NCI-H2227 (cell line): ENCODE measurements around the gene ZNF24.

Source experiments
- DNase-seq: peaks from one replicate; lab custom pipeline; 2025; ENCODE audit not compliant: unreplicated experiment; lab: John Stamatoyannopoulos, UW

ZNF24 gene

GRCh38 chr18:35355140-35355618, 11.0 kb upstream of the ZNF24 start:
- peak; percentile 80 for DNase-seq

- no peak for DNase-seq
Observed at GRCh38 chr18:35352778-35353177, 8.6 kb upstream of the ZNF24 start.

GRCh38 chr18:35352283-35352682, 8.1 kb upstream of the ZNF24 start:
- no peak for DNase-seq

DNA sequence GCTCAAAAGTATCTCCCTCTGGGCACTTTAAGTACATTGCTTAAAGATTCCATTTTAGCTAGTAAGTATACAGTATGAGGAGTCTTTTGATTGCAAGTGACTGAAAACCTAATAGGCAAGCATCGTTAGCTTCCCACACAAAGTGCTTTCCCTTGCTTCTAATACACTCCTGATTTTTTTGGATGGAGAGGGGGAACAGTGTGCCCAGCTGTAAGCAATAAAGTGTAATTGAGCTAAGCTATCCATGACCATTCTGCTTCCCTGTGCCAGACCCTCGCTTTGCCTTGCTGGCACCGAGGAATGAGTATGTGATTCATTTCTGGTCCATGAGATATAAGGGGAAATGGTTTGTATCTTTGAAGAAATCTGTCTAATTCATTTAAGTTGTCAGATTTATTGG, 3.8 kb upstream of the ZNF24 start:
- DNase-seq = no peak

DNA sequence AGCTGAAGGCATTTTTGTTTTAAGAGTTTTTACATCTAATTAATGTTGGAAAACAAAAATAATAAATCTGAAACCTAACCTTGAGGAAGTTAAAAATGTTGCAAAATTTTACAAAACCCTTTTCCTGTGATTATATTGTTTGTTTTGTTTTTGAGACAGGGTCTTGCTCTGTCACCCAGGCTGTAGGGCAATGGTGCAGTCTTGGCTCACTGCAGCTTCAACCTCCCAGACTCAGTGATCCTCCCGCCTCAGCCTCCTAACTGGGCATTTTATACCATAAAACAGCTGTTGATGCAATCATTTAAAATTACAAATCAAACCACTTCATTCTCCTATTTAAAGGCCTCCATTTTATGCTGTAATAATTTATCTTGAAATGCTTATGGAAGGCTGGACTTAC, 1.7 kb upstream of the ZNF24 start:
- no peak for DNase-seq

- DNase-seq = peak; percentile 22
Observed at GRCh38 chr18:35345460-35345921, 1.3 kb upstream of the ZNF24 start.

- DNase-seq = peak; percentile 12
Observed at GRCh38 chr18:35344736-35345459, 678 bp upstream of the ZNF24 start.

- no peak for DNase-seq
Observed at GRCh38 chr18:35343488-35343935, 708 bp downstream of the ZNF24 start.

DNA sequence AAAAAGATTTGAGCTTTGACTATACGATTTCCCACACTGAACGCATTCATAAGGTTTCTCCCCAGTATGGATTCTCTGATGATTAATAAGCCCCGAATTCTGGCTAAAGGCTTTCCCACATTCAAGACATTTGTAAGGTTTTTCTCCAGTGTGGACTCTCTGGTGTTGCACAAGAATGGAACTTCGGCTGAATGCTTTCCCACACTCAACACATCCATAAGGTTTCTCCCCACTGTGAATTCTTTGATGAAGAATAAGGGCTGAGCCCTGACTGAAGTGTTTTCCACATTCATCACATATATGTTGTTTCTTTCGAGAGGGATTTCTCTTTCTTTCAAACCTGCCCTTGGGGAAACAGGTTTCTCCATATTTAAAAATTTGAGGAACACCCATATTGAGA, 6.9 kb downstream of the ZNF24 start:
- no peak for DNase-seq

GRCh38 chr18:35335866-35336265, 8.4 kb downstream of the ZNF24 start:
- no peak for DNase-seq

DNA sequence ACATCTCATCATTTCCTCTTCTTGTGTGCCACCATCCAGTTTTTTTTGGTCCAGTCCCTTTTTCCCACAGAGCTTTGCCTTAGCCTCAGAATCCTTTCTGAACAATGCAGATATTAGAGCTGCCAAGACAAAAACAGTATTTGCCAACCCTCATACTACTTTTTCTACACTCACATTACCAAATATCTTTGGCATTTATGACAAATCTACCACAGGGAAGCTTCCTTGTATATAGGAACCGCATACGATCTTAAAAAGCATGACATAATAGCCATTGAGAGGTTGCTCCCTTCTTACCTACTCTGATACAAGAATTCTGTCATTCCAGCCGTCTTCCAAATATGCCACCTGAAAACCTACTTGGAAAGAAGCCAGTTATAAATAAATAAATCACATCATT, 9.4 kb downstream of the ZNF24 start:
- DNase-seq = no peak

DNA sequence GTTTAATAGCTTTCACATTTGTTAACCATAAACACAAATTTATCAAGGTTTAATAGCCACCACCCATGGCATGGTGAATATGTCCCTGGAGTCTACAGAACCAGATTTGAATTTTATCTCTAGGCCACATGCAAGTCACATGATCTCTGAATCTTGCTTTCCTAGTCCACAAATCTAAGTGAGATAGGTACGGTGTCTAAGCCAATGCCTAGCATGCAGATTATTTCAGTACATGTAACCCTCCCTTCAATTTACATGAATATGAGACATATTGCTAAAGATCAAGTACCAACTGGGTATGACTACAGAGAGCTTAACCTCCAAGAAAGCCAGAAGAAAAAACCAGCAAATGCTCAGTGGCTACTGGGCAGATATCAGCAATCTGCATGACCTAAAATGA, 10.0 kb downstream of the ZNF24 start:
- no peak for DNase-seq

DNA sequence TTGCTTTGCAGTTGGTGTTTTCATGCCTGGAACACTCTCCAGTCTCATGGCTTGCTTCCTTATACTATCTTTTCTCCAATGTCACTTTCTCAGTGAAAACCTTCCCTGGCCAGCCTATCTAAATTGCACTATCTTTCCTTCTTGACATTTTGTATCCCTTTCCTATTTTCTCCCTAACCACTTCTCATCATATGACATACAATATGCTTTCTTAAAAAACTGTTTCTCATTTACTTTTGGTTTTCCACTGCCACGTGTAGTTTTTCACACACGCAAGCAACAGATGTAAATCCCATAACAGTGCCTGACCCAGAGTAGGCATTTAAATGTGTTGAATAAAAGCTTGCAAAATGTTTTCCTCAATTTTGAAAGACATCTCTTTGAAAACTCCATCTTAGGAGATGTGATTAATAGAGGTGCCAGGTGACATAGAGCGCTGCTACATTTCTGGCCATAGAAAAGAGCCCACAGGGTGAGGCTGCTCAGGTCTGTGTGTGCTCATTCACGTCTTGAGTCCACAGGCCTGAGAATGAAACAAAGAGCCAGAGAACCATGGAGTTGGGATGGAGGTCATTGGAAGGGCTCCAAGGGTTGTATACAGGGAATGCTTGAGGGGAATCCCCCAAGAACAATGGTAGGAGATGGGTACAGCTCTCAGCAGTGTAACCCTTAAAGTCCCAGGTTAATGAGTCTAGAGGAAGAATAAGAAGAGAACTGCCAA, 12.7 kb downstream of the ZNF24 start:
- DNase-seq = no peak

- DNase-seq = no peak
Observed at GRCh38 chr18:35328868-35329267, 15.4 kb downstream of the ZNF24 start.

DNA sequence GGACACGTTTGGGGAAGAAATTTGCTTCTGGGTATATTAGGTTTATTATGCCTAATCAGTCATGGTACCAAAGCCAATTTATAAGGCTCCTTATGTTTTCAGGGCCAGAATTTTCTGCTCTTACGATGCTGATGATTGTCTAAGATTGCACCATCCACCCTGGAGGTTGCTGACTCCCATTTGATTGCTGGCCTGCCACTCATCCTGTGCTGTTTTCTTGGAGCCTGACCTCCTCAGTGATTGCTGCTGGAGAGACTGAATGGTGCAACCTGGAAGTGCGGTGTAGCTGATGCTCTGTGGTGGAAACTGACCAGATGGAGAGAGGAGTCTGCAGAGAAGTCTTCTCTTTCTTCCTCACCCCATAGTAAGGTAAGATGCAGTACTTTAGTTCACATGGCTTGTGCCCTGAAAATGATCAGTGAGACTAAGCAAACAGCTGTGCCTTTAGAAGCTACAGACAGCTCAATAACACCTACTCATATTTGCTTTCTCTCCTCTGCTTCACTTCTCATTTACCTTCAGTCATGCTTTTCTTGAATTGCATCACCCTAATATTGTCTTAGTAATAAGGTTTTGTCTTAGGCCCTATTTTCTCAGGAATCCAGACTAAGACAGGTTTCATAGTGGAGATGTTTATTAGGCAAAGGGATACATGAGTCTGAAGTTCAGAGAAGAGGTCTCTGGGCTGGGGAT, 17.4 kb downstream of the ZNF24 start:
- DNase-seq = no peak

DNA sequence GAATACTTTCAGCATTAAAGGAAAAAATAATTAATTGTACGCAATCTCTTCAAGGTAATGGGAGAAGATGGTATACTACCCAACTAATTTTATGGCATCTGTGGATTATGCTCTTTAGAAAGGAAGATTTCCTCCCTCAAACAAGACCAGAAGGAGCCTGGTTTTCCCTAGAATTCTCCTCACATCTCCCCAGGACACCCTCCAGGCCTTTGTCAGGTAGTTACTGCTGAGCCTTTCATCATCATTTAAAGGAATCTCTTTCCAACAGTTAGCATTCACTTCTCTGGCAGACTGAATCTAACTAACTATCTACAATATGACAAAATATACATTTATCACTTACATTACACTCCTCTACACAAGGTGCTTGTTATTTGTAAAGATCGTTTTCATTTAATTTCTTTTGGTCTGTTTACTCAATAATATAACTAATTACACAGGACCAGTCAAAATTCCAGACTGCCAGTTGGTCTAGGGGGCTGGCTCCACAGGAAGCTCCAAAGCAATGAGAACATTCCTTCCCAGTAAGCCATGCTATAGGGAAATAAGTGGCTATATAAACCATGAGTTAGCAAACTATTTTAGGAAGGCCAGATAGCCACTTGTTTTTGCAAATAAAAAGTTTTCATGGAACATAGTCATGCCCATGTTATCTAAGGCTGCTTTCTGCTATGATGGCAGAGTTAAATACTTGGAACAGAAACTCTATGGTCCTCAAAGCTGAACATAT, 19.1 kb downstream of the ZNF24 start:
- DNase-seq = no peak

GRCh38 chr18:35322486-35323458, 21.4 kb downstream of the ZNF24 start:
- DNase-seq = no peak

GRCh38 chr18:35311496-35311895, 32.7 kb downstream of the ZNF24 start:
- DNase-seq = no peak

DNA sequence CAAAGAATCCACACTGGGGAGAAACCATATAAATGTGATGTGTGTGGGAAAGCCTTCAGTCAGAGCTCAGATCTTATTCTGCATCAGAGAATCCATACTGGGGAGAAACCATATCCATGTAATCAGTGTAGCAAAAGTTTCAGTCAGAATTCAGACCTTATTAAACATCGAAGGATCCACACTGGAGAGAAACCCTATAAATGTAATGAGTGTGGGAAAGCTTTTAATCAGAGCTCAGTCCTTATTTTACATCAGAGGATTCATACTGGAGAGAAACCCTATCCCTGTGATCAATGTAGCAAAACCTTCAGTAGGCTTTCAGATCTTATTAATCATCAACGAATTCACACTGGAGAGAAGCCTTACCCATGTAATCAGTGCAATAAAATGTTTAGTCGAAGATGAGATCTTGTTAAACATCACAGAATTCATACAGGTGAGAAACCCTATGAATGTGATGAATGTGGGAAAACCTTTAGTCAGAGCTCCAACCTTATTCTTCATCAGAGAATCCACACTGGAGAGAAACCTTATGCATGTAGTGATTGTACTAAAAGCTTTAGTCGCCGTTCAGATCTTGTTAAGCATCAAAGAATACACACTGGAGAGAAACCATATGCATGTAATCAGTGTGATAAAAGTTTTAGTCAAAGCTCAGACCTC, 37.5 kb downstream of the ZNF24 start:
- DNase-seq = no peak
